A549 (cell line): ENCODE measurements around the gene FAM89A. TPM values are rescaled to one million over a fixed set of nuclear protein-coding genes. Genes with fewer than 3 reads are reported as not detected.

Source experiments
- ATAC-seq, 2 experiments: fragments of 200-7000 bp in 1 of 2; fragments of >200 bp in 1 of 2; cut with Nextera tagmentation in 1 of 2; cut with Tn5 transposase in 1 of 2; 3 replicates each; pipeline versions ENCODE4 v1.8.0 to v1.9.1; 2018 to 2020; ENCODE audit warnings: mild to moderate bottlenecking in 1 of 2, moderate library complexity in 1 of 2
- CTCF ChIA-PET: fragments of 300-600 bp; sonication (Branson Sonifier 250); formaldehyde crosslinking; extraction: SDS; loops from one replicate; lab custom pipeline; 2021; ENCODE audit warnings: antibody characterized with exemption, inconsistent platforms; lab: Yijun Ruan, JAX
- POLR2A ChIA-PET: fragments of 350-600 bp; formaldehyde crosslinking; extraction: SDS; loops from one replicate; lab custom pipeline; 2021; ENCODE audit warnings: antibody characterized with exemption, inconsistent platforms; lab: Yijun Ruan, JAX
- DNase-seq, 2 experiments: peaks; one replicate each; pipeline versions ENCODE4 v3.0.0 to v3.0.0-alpha.2; 2011 to 2016; ENCODE audit warnings: low read depth in 1 of 2, low spot score in 1 of 2
- FAIRE-seq: peaks from 2 replicates; lab custom pipeline; 2011; peaks lifted over from hg19 to GRCh38; lab: Jason Lieb, UNC
- H3K27ac ChIP-seq, 2 experiments: fragments of >200 bp; sonication (Bioruptor Twin); formaldehyde crosslinking; 3 replicates each; pipeline ENCODE4 v1.5.1; 2016 to 2017
- H3K4me1 ChIP-seq: fragments of >200 bp; sonication (Bioruptor Twin); formaldehyde crosslinking; 3 replicates; pipeline ENCODE4 v1.6.1; 2016
- H3K4me2 ChIP-seq: fragments of >200 bp; sonication (Bioruptor Twin); formaldehyde crosslinking; 3 replicates; pipeline ENCODE4 v1.6.1; 2016
- H3K4me3 ChIP-seq: fragments of >200 bp; sonication (Bioruptor Twin); formaldehyde crosslinking; 3 replicates; pipeline ENCODE4 v1.5.1; 2016
- H3K9me3 ChIP-seq: fragments of >200 bp; sonication (Bioruptor Twin); formaldehyde crosslinking; 3 replicates; pipeline ENCODE4 v1.6.1; 2016
- BCL3 ChIP-seq: fragments of >200 bp; sonication (Bioruptor Twin); formaldehyde crosslinking; IDR thresholded peaks from 3 replicates; pipeline ENCODE4 v1.6.1; 2016
- CBX8 ChIP-seq: fragments of 200-600 bp; sonication (generic); IDR thresholded peaks from 2 replicates; pipeline ENCODE4 v1.6.1; 2016
- CHD2 ChIP-seq: fragments of 150-350 bp; IDR thresholded peaks from 2 replicates; pipeline ENCODE4 v1.6.1; 2014; ENCODE audit warnings: low read length; ENCODE audit not compliant: partially characterized antibody
- CHD4 ChIP-seq: fragments of 200-600 bp; sonication (generic); IDR thresholded peaks from 2 replicates; pipeline ENCODE4 v1.6.1; 2016; ENCODE audit warnings: antibody characterized with exemption, mild to moderate bottlenecking, borderline replicate concordance
- E2F6 ChIP-seq: IDR thresholded peaks from 2 replicates; pipeline ENCODE4 v1.6.1; 2012; ENCODE audit warnings: low read depth, borderline replicate concordance
- EP300 ChIP-seq, 2 experiments: fragments of >200 bp; sonication (Bioruptor Twin); formaldehyde crosslinking; IDR thresholded peaks; 2 replicates in 1 of 2; 3 replicates in 1 of 2; pipeline ENCODE4 v1.6.1; 2016 to 2017
- ESRRA ChIP-seq: fragments of 150-350 bp; IDR thresholded peaks from 2 replicates; pipeline ENCODE4 v1.6.1; 2014; ENCODE audit warnings: mild to moderate bottlenecking, low read length, borderline replicate concordance
- FOSB ChIP-seq: fragments of 250-450 bp; sonication (Bioruptor Pico); IDR thresholded peaks from 2 replicates; pipeline ENCODE4 v1.5.0; 2020; ENCODE audit warnings: mild to moderate bottlenecking, moderate library complexity
- HES2 ChIP-seq: fragments of >200 bp; sonication (Bioruptor Twin); formaldehyde crosslinking; IDR thresholded peaks from 2 replicates; pipeline ENCODE4 v1.6.1; 2016
- HEYL ChIP-seq: fragments of 250-450 bp; sonication (Bioruptor Pico); IDR thresholded peaks from 2 replicates; pipeline ENCODE4 v1.8.0; 2021; ENCODE audit warnings: mild to moderate bottlenecking, moderate library complexity
- JUNB ChIP-seq: fragments of >200 bp; sonication (Bioruptor Twin); formaldehyde crosslinking; IDR thresholded peaks from 2 replicates; pipeline ENCODE4 v1.6.1; 2016
- KDM5A ChIP-seq: fragments of 200-600 bp; sonication (generic); IDR thresholded peaks from 2 replicates; pipeline ENCODE4 v1.6.1; 2016; ENCODE audit warnings: antibody characterized with exemption, mild to moderate bottlenecking
- MAFK ChIP-seq: fragments of 450-650 bp; IDR thresholded peaks from 2 replicates; pipeline ENCODE4 v1.6.1; 2014; ENCODE audit not compliant: partially characterized antibody
- NPAS2 ChIP-seq: fragments of 250-450 bp; sonication (Bioruptor Pico); IDR thresholded peaks from 2 replicates; pipeline ENCODE4 v1.8.0; 2022; ENCODE audit warnings: mild to moderate bottlenecking, moderate library complexity, borderline replicate concordance
- NR3C1 ChIP-seq: fragments of >200 bp; sonication (Bioruptor Twin); formaldehyde crosslinking; IDR thresholded peaks from 3 replicates; pipeline ENCODE4 v1.6.1; 2017
- PHF8 ChIP-seq: fragments of 200-600 bp; sonication (generic); IDR thresholded peaks from 2 replicates; pipeline ENCODE4 v1.6.1; 2016; ENCODE audit warnings: low read depth, mild to moderate bottlenecking, antibody characterized with exemption, moderate library complexity, borderline replicate concordance
- RAD21 ChIP-seq, 2 experiments: fragments of >200 bp in 1 of 2; sonication (Bioruptor Twin) in 1 of 2; formaldehyde crosslinking in 1 of 2; IDR thresholded peaks in 1 of 2; conservative IDR thresholded peaks in 1 of 2; 2 replicates in 1 of 2; 3 replicates in 1 of 2; pipeline ENCODE4 v1.6.1; 2012 to 2018; ENCODE audit warnings: inconsistent platforms in 1 of 2
- RNF2 ChIP-seq: fragments of 200-600 bp; sonication (generic); IDR thresholded peaks from 2 replicates; pipeline ENCODE4 v1.6.1; 2016; ENCODE audit warnings: low read depth, mild to moderate bottlenecking, antibody characterized with exemption, moderate library complexity, borderline replicate concordance
- SREBF2 ChIP-seq: fragments of 450-650 bp; IDR thresholded peaks from 2 replicates; pipeline ENCODE4 v1.6.1; 2014; ENCODE audit warnings: mild to moderate bottlenecking, moderate library complexity
- ZC3H11A ChIP-seq: fragments of 450-650 bp; IDR thresholded peaks from 2 replicates; pipeline ENCODE4 v1.6.1; 2014; ENCODE audit warnings: antibody characterized with exemption, mild to moderate bottlenecking
- ZNF302 ChIP-seq: fragments of 250-450 bp; sonication (Bioruptor Pico); IDR thresholded peaks from 2 replicates; pipeline ENCODE4 v1.9.0; 2021; ENCODE audit warnings: inconsistent platforms, mild to moderate bottlenecking, moderate library complexity
- WGBS: methylation state at CpG from one replicate; pipeline ENCODE4 v1.1.6; 2017; ENCODE audit errors: missing lambda C conversion rate; 5-methylcytosine and 5-hydroxymethylcytosine counted together
- polyA plus RNA-seq, 4 experiments: library from polyadenylated mRNA; depleted of rRNA in 3 of 4; stranded (reverse); fragments of >200 nt; fragmentation: RNase III in 1 of 4; extraction: RNeasy Plus Mini Kit Qiagen cat#74134 plus additional on column Dnase treatment in 1 of 4; gene quantifications; 2 replicates in 3 of 4; 3 replicates in 1 of 4; pipeline ENCODE4 v1.2.3, GENCODE V29; 2011 to 2017
- TF ChIP-seq, protein P1 (sequence below): fragments of >200 bp; sonication (Bioruptor Twin); formaldehyde crosslinking; IDR thresholded peaks from 3 replicates; pipeline ENCODE4 v1.5.1; 2016

The FAM89A gene
- polyA plus RNA-seq, 2 of the 4 experiments (the other 2 are of a cell fraction), result 13.3 to 25.3 TPM

DNA sequence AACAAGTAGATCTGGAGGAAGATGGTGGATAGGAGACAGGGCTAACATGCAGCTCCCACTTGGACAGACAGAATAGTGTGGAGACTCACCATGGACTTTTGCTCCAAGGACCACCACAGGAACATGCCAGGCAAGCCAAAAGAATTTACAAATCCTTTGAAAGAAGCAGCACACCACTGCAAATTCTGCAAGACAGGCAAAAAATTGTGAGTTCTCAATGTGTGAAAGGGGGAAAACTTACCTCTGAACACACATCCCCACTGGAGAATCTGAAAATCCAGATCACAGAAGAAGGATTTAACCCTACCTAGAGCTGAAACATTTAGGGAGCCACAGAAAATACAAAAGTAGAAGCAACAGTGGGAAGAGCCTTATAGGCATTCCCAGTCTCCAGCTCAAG, 38.2 kb downstream of the FAM89A start:
- DNase-seq, result no peak
- ATAC-seq, result no peak
- Histone ChIP-seq H3K4me2 (no peak overlapping the region), H3K4me3 (no peak overlapping the region), H3K9me3 (peaks cover 44% of the 10 kb centered on the region), H3K27ac (no peak overlapping the region), H3K4me1 (no peaks in the 10 kb centered on the region)
- CTCF ChIA-PET, result interaction anchor here (0.6 to 1.0 kb wide), 2 partner anchors 9 to 206 kb away, joined by 3 to 4 read pairs; no protein-coding TSS in a partner anchor
- TF ChIP-seq PHF8, result no peak
- peak; percentile 69 for TF ChIP-seq MAFK
- TF ChIP-seq RNF2, result no peak
- TF ChIP-seq CHD2, result no peak
- TF ChIP-seq NR3C1, result no peak
- TF ChIP-seq ESRRA, result no peak
- TF ChIP-seq BCL3, result no peak
- FAIRE-seq, result no peak
- POLR2A ChIA-PET, result no interaction called here

- H3K9me3 ChIP-seq, result peaks cover 34% of the 10 kb centered on the region
- CTCF ChIA-PET, result no interaction called here
- FAIRE-seq (no peak), ATAC-seq (no peak), DNase-seq (no peak)
- no peak overlapping the region for H3K4me3 ChIP-seq
- no peak for TF ChIP-seq CHD4
- TF ChIP-seq HEYL (CRISPR knock-in tag), result no peak
- no peak for TF ChIP-seq ZC3H11A
- TF ChIP-seq ZNF302 (CRISPR knock-in tag), result no peak
- no peak for TF ChIP-seq KDM5A
- no peak for TF ChIP-seq CBX8
- TF ChIP-seq FOSB, result no peak
- TF ChIP-seq EP300 (IDR thresholded peaks at IDR 0.05), result no peak
- no peak for TF ChIP-seq RAD21 (conservative IDR thresholded peaks at IDR 0.05 in 1 of 2, IDR thresholded peaks at IDR 0.05 in 1 of 2)
- no peak for TF ChIP-seq BCL3
- TF ChIP-seq, protein P1, sequence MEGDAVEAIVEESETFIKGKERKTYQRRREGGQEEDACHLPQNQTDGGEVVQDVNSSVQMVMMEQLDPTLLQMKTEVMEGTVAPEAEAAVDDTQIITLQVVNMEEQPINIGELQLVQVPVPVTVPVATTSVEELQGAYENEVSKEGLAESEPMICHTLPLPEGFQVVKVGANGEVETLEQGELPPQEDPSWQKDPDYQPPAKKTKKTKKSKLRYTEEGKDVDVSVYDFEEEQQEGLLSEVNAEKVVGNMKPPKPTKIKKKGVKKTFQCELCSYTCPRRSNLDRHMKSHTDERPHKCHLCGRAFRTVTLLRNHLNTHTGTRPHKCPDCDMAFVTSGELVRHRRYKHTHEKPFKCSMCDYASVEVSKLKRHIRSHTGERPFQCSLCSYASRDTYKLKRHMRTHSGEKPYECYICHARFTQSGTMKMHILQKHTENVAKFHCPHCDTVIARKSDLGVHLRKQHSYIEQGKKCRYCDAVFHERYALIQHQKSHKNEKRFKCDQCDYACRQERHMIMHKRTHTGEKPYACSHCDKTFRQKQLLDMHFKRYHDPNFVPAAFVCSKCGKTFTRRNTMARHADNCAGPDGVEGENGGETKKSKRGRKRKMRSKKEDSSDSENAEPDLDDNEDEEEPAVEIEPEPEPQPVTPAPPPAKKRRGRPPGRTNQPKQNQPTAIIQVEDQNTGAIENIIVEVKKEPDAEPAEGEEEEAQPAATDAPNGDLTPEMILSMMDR, result no peak
- no peak for TF ChIP-seq E2F6
- no peak for TF ChIP-seq SREBF2
- TF ChIP-seq HES2, result no peak
- TF ChIP-seq JUNB, result no peak
- no peak for TF ChIP-seq NPAS2 (CRISPR knock-in tag)
- H3K4me1 ChIP-seq, result no peaks in the 10 kb centered on the region
- POLR2A ChIA-PET, result no interaction called here
- WGBS, result 90% methylated on average over 1 of the region's 1 CpG
- no peak overlapping the region for H3K27ac ChIP-seq
- no peak overlapping the region for H3K4me2 ChIP-seq
Observed at GRCh38 chr1:231000639-231001038, 39.4 kb downstream of the FAM89A start.
